Measurements from ENCODE around the gene FAM228B. TPM values are rescaled to one million over a fixed set of nuclear protein-coding genes. Genes with fewer than 3 reads are reported as not detected.

FAM228B gene
- polyA plus RNA-seq, 3 donors, result 3.1 to 27.1 (median 10.8) TPM

DNA sequence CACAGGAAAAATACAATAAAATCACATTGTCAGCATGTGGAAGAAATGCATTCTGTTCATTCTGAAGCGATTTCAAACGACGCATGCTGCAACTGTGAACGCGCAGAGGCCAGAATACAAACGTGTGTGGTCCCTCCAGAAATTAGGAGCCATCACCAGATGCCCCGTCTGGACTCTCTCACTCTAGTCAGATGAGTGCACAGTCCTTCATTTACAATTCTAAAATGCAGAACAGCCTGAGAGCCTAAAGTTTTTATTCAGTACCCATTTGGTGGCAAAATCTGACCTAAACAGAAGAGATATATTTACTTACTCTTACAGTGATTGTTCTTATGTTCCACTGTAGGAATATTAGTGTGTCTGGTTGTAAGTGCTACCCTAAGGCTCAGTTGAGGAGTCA lies 88.1 kb downstream of the FAM228B start:
- 77 to 85% (median 82%) methylated on average over 7 of the region's 7 CpGs for WGBS, 3 donors
- no peak overlapping the region for H3K27ac ChIP-seq (ENCODE audit: low read depth, low read length)

- H3K27ac ChIP-seq (ENCODE audit: low read depth, low read length), result no peak overlapping the region
- 91 to 98% (median 95%) methylated on average over 3 of the region's 3 CpGs for WGBS, 3 donors
Observed at GRCh38 chr2:24214880-24215279, 91.6 kb downstream of the FAM228B start.

Other genes with a start within 250 kb of the FAM228B start
- gene ATAD2B, start 196.3 kb upstream of the FAM228B start, polyA plus RNA-seq, result 1 to 10 TPM; 2.0 to 3.9 (median 3.2) TPM
- gene UBXN2A, start 183.0 kb upstream of the FAM228B start, polyA plus RNA-seq, result 10 to 100 TPM in 1 of 3 donors, 1 to 10 TPM in 2; 2.8 to 15.1 (median 7.7) TPM
- gene MFSD2B, start 113.4 kb upstream of the FAM228B start, polyA plus RNA-seq, result under 1 TPM in 2 of 3 donors, not detected in 1; 0.06 to 0.18 TPM
- gene WDCP, start 76.1 kb upstream of the FAM228B start, polyA plus RNA-seq, result 1 to 10 TPM; 1.9 to 2.0 (median 1.9) TPM
- gene FKBP1B, start 73.7 kb upstream of the FAM228B start, polyA plus RNA-seq, result 1 to 10 TPM; 6.7 to 8.2 (median 7.9) TPM
- 100 to 1,000 TPM in 1 of 3 donors, 10 to 100 TPM in 2; 57.6 to 137 (median 86.0) TPM for gene SF3B6, start 47.1 kb upstream of the FAM228B start, polyA plus RNA-seq
- 10 to 100 TPM; 14.6 to 50.4 (median 33.0) TPM for gene TP53I3, start 38.6 kb upstream of the FAM228B start, polyA plus RNA-seq
- under 1 TPM; 0.31 to 0.79 (median 0.46) TPM for gene PFN4, start 135 bp upstream of the FAM228B start, polyA plus RNA-seq
- 1 to 10 TPM in 2 of 3 donors, under 1 TPM in 1; 0.29 to 5.6 (median 4.0) TPM for gene FAM228A, start 51.6 kb downstream of the FAM228B start, polyA plus RNA-seq
- gene ITSN2, start 237.1 kb downstream of the FAM228B start, polyA plus RNA-seq, result 10 to 100 TPM; 15.2 to 22.5 (median 21.1) TPM